Urinary bladder (tissue), 4 donors: Measurements from ENCODE around the gene KCTD17. TPM values are rescaled to one million over a fixed set of nuclear protein-coding genes. Genes with fewer than 3 reads are reported as not detected.

ENCODE experiments used
- DNase-seq: peaks from one replicate; pipeline ENCODE4 v3.0.0-alpha.2; 2015; ENCODE audit errors: extremely low spot score
- H3K27ac ChIP-seq: one replicate; pipeline ENCODE4 v1.5.1; 2013; ENCODE audit warnings: low read depth, mild to moderate bottlenecking, moderate library complexity
- H3K36me3 ChIP-seq: one replicate; pipeline ENCODE4 v1.6.1; 2013; ENCODE audit warnings: mild to moderate bottlenecking, moderate library complexity; ENCODE audit not compliant: insufficient read depth
- H3K4me1 ChIP-seq: one replicate; pipeline ENCODE4 v1.6.1; 2013; ENCODE audit warnings: mild to moderate bottlenecking, moderate library complexity; ENCODE audit not compliant: insufficient read depth
- H3K4me3 ChIP-seq: one replicate; pipeline ENCODE4 v1.5.1; 2013; ENCODE audit warnings: low read depth, low read length
- WGBS: extraction: QIAGEN DNeasy Blood & Tissue Kit; methylation state at CpG from one replicate; pipeline ENCODE4 v1.1.7; 2013; 5-methylcytosine and 5-hydroxymethylcytosine counted together
- polyA plus RNA-seq: library from polyadenylated mRNA; stranded (reverse); fragments of 200-250 nt; gene quantifications from one replicate; pipeline ENCODE4 v1.2.3, GENCODE V29; 2013
- total RNA-seq: library from RNA; depleted of rRNA; stranded (reverse); fragments of >200 nt; gene quantifications from one replicate; pipeline ENCODE4 v1.2.3, GENCODE V29; 2014
- donor health status: healthy with polysubstance abuse.
- donor health status: healthy.

Gene KCTD17
- total and polyA plus RNA-seq, 2 donors, result 13.8 to 36.1 TPM

- Histone ChIP-seq H3K27ac (no peak overlapping the region), H3K4me1 (no peaks in the 10 kb centered on the region), H3K36me3 (no peaks in the 10 kb centered on the region), H3K4me3 (no peak overlapping the region)
- DNase-seq, result no peak
- 68% methylated on average over 9 of the region's 9 CpGs for WGBS
These were observed 39.6 kb downstream of the KCTD17 start for GRCh38 chr22:37090920-37091695.

- DNase-seq, result no peak
- Histone ChIP-seq H3K27ac (no peak overlapping the region), H3K4me3 (no peak overlapping the region), H3K4me1 (no peaks in the 10 kb centered on the region), H3K36me3 (no peaks in the 10 kb centered on the region)
- WGBS, result 73% methylated on average over 7 of the region's 7 CpGs
These were observed 40.5 kb downstream of the KCTD17 start for GRCh38 chr22:37091994-37092393.

GRCh38 chr22:37092997-37093396, 41.5 kb downstream of the KCTD17 start:
- no peak overlapping the region for H3K27ac ChIP-seq
- H3K4me1 ChIP-seq, result no peaks in the 10 kb centered on the region
- H3K36me3 ChIP-seq, result no peaks in the 10 kb centered on the region
- H3K4me3 ChIP-seq, result no peak overlapping the region
- 36% methylated on average over 6 of the region's 6 CpGs for WGBS
- no peak for DNase-seq

GRCh38 chr22:37094239-37094638, 42.7 kb downstream of the KCTD17 start:
- Histone ChIP-seq H3K36me3 (no peaks in the 10 kb centered on the region), H3K4me3 (no peak overlapping the region), H3K27ac (no peak overlapping the region), H3K4me1 (no peaks in the 10 kb centered on the region)
- DNase-seq, result no peak
- WGBS, result 60% methylated on average over 1 of the region's 1 CpG

GRCh38 chr22:37095113-37095512, 43.6 kb downstream of the KCTD17 start:
- no peak overlapping the region for H3K27ac ChIP-seq
- no peak overlapping the region for H3K4me3 ChIP-seq
- H3K36me3 ChIP-seq, result no peaks in the 10 kb centered on the region
- DNase-seq, result no peak
- no peaks in the 10 kb centered on the region for H3K4me1 ChIP-seq
- 80% methylated on average over 11 of the region's 11 CpGs for WGBS

GRCh38 chr22:37097346-37097745, 45.8 kb downstream of the KCTD17 start:
- WGBS, result 58% methylated on average over 13 of the region's 13 CpGs
- Histone ChIP-seq H3K36me3 (no peaks in the 10 kb centered on the region), H3K27ac (no peak overlapping the region), H3K4me1 (no peaks in the 10 kb centered on the region), H3K4me3 (no peak overlapping the region)
- DNase-seq, result no peak

- Histone ChIP-seq H3K4me3 (no peak overlapping the region), H3K4me1 (no peaks in the 10 kb centered on the region), H3K27ac (no peak overlapping the region), H3K36me3 (no peaks in the 10 kb centered on the region)
- WGBS, result 49% methylated on average over 10 of the region's 10 CpGs
- DNase-seq, result no peak
These were observed 47.5 kb downstream of the KCTD17 start for GRCh38 chr22:37098976-37099591.

- no peaks in the 10 kb centered on the region for H3K36me3 ChIP-seq
- H3K27ac ChIP-seq, result no peak overlapping the region
- H3K4me1 ChIP-seq, result no peaks in the 10 kb centered on the region
- no peak for DNase-seq
- WGBS, result 74% methylated on average over 8 of the region's 8 CpGs
- H3K4me3 ChIP-seq, result no peak overlapping the region
These were observed 49.1 kb downstream of the KCTD17 start for GRCh38 chr22:37100589-37101127.

GRCh38 chr22:37101311-37102066, 49.9 kb downstream of the KCTD17 start:
- Histone ChIP-seq H3K4me1 (no peaks in the 10 kb centered on the region), H3K27ac (no peak overlapping the region), H3K36me3 (no peaks in the 10 kb centered on the region), H3K4me3 (no peak overlapping the region)
- 79% methylated on average over 10 of the region's 10 CpGs for WGBS
- DNase-seq, result no peak

- Histone ChIP-seq H3K36me3 (no peaks in the 10 kb centered on the region), H3K27ac (no peak overlapping the region), H3K4me3 (no peak overlapping the region), H3K4me1 (no peaks in the 10 kb centered on the region)
- 48% methylated on average over 18 of the region's 18 CpGs for WGBS
- DNase-seq, result no peak
These were observed 51.6 kb downstream of the KCTD17 start for GRCh38 chr22:37103151-37103550.

- no peak for DNase-seq
- Histone ChIP-seq H3K36me3 (no peaks in the 10 kb centered on the region), H3K27ac (no peak overlapping the region), H3K4me1 (no peaks in the 10 kb centered on the region), H3K4me3 (no peak overlapping the region)
- WGBS, result 60% methylated on average over 14 of the region's 14 CpGs
These were observed 52.3 kb downstream of the KCTD17 start for GRCh38 chr22:37103656-37104452.

- Histone ChIP-seq H3K36me3 (no peaks in the 10 kb centered on the region), H3K27ac (no peak overlapping the region), H3K4me3 (no peak overlapping the region), H3K4me1 (no peaks in the 10 kb centered on the region)
- WGBS, result 20% methylated on average over 7 of the region's 7 CpGs
- no peak for DNase-seq
These were observed 53.6 kb downstream of the KCTD17 start for GRCh38 chr22:37105154-37105553.

- Histone ChIP-seq H3K27ac (no peak overlapping the region), H3K4me3 (no peak overlapping the region), H3K4me1 (no peaks in the 10 kb centered on the region), H3K36me3 (no peaks in the 10 kb centered on the region)
- 90% methylated on average over 5 of the region's 5 CpGs for WGBS
- no peak for DNase-seq
These were observed 54.4 kb downstream of the KCTD17 start for GRCh38 chr22:37105990-37106389.
